ENCODE results near the gene ALKBH5.

- TF ChIP-seq, protein P1, sequence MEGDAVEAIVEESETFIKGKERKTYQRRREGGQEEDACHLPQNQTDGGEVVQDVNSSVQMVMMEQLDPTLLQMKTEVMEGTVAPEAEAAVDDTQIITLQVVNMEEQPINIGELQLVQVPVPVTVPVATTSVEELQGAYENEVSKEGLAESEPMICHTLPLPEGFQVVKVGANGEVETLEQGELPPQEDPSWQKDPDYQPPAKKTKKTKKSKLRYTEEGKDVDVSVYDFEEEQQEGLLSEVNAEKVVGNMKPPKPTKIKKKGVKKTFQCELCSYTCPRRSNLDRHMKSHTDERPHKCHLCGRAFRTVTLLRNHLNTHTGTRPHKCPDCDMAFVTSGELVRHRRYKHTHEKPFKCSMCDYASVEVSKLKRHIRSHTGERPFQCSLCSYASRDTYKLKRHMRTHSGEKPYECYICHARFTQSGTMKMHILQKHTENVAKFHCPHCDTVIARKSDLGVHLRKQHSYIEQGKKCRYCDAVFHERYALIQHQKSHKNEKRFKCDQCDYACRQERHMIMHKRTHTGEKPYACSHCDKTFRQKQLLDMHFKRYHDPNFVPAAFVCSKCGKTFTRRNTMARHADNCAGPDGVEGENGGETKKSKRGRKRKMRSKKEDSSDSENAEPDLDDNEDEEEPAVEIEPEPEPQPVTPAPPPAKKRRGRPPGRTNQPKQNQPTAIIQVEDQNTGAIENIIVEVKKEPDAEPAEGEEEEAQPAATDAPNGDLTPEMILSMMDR (IDR thresholded peaks at IDR 0.05), result no peak
- TF ChIP-seq POLR2A (IDR thresholded peaks at IDR 0.05), result no peak
Observed at GRCh38 chr17:18240449-18240848, 56.8 kb downstream of the ALKBH5 start.

Data from heart left ventricle (tissue), 13 donors.